Measurements from ENCODE around the gene TFPI.
A peak's percentile ranks its signal among the peaks of the same experiment; 100 is the strongest.
"Not testable (repeated sequence)": the region's sequence is repeated elsewhere in the genome, so short reads cannot be mapped to it uniquely, and the experiment has no call there.

Gene TFPI

DNA sequence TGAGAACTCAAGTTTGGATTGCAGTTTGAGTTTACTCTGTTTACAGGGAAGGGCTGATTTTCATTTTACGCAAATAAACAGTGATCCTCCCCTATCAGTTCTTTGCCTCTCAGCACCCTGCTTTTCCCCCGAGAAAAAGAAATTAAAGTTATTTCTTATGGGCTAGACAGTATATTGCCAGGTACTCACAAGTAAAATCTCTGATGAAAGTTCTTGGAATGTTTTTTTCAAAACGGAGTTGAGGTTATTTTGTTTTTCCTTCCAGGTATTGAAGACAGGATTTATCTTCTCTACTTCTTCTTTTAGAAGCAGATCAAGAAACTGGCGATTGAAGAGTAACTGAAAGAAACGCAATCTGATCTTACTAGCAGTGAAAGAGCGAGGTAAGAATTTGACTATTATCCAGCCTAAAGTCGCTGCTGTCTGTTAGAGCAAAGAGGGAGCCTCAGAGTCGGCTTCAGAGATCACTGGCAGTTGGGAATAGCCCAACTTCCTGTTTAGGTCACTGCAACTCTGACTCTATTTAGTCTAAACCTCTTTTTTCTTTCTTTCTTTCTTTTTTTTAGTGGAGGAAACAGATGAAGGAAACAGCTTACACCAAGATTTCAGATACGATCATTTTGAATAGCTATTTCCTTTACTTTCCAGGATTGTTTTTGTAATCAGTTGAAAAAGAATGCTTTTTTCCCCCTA, at the start of gene TFPI:
TSS of gene TFPI (minus strand) at position 425 of the 693 bp plus-strand sequence. CDS start 50,667 bp downstream, outside the sequence.
- TF ChIP-seq GATA1 (IDR thresholded peaks at IDR 0.05; ENCODE audit: low read depth, low read length): no peak
- peak; percentile 79 for TF ChIP-seq POLR2A (IDR thresholded peaks at IDR 0.05; ENCODE audit: low read length)
- DNase-seq: peak; percentile 66 to 73

DNA sequence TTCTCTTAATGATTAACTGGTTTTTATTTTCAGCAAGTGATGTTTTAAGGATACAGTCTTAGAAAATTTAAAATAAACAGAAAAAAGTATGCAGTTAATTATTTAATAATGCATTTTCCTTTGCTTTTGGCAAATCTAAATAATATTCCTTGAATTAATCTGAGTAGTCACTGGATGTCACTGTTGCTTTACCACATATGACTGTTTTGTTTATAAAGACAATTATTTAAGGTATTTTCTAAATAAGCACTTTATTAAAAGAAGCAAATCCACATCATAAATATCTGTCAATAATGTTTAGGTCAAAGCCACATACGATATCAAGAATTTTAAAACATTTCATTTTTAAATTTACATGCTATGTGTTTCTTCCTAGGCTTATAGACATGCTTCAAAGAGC, 40.6 kb upstream of the TFPI start:
- DNase-seq: no peak
- TF ChIP-seq POLR2A (IDR thresholded peaks at IDR 0.05; ENCODE audit: low read length) (no peak), GATA1 (IDR thresholded peaks at IDR 0.05; ENCODE audit: low read depth, low read length) (no peak)

DNA sequence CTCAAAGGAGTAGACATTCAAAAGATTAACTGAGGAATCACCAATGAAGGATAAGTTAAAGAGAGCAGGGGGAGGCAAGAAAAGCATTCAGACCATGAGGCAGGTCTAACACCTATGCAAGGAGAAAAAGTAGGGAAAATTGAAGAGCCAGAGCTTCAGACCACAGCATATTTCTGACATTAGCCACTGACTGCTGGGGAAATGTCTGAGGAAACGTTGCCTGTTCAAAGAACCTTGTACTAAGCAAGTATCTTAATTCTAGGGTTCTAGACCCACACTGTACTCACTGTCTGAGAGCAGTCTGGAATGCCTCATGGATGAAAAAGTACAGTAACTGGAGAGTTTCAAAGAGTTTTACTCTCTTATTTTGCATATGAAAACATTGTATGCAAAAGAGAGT, 39.5 kb upstream of the TFPI start:
- no peak for TF ChIP-seq POLR2A (IDR thresholded peaks at IDR 0.05; ENCODE audit: low read length)
- TF ChIP-seq GATA1 (IDR thresholded peaks at IDR 0.05; ENCODE audit: low read depth, low read length): no peak
- DNase-seq: no peak

DNA sequence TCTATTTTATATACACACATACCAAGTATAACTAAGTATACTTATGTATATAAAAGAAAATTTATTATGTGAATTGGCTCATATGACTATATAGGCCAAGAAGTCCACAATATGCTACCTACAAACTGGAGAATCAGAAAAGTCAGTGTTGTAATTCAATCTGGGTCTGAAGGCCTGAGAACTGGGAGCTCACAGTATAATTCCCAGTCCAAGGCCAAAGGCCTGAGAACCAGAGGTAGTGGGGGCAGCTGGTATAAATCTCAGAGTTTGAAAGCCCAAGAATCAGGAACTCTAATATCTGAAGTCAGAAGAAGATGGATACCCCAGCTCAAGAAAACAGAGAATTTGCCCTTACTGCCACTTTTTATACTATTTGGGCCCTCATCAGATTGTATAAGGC, 38.9 kb upstream of the TFPI start:
- no peak for DNase-seq

DNA sequence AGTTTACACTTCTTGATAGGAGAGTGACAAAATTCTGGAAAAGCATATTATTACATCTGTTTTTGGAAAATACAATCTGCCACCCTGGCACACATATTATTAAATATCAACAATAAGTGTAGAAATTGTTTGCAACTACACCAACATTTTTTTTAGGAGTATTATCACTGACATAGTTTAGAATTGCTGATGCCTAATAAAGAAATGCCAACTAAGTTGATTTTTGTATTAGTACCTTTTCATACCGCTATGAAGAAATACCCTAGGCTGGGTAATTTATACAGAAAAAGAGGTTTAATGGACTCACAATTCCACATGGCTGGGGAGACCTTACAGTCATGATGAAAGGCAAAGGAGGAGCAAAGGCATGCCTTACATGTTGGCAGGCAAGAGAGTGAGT, 35.9 kb upstream of the TFPI start:
- no peak for TF ChIP-seq GATA1 (IDR thresholded peaks at IDR 0.05; ENCODE audit: low read depth, low read length)
- TF ChIP-seq POLR2A (IDR thresholded peaks at IDR 0.05; ENCODE audit: low read length): no peak
- no peak for DNase-seq

More for the DNA sequence above, 38.9 kb upstream of the TFPI start:
- TF ChIP-seq GATA1 (IDR thresholded peaks at IDR 0.05; ENCODE audit: low read depth, low read length): no peak
- TF ChIP-seq POLR2A (IDR thresholded peaks at IDR 0.05; ENCODE audit: low read length): no peak

DNA sequence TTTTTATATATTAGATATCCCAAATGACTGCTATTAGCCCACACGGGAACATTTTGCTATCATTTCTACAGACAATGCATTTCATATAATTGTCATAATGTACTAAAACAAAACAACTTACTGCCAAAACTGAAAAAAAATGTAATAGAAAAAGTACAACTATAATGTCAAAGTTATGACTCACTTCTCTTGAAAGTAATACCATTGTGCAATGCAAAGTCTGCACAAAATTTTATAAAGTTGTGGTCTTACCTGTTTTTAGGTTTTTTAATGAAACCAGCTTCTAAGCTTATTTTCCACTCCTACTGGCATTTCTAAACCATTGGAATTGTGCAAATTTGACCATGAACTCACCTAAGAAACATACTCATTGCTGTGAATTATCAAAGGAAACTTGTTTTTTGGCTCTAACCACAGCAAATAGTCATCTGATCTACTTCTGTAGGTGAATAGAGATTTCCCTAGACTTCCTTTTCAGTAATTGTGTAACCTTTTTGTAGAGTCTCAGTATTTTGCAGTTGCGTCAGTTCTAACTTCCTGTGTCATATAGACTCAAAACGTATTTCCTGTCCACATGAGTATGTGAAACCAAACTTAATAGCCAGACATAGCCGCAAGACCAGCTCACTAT, 31.9 kb upstream of the TFPI start:
- no peak for DNase-seq
- no peak for TF ChIP-seq GATA1 (IDR thresholded peaks at IDR 0.05; ENCODE audit: low read depth, low read length)
- no peak for TF ChIP-seq POLR2A (IDR thresholded peaks at IDR 0.05; ENCODE audit: low read length)

DNA sequence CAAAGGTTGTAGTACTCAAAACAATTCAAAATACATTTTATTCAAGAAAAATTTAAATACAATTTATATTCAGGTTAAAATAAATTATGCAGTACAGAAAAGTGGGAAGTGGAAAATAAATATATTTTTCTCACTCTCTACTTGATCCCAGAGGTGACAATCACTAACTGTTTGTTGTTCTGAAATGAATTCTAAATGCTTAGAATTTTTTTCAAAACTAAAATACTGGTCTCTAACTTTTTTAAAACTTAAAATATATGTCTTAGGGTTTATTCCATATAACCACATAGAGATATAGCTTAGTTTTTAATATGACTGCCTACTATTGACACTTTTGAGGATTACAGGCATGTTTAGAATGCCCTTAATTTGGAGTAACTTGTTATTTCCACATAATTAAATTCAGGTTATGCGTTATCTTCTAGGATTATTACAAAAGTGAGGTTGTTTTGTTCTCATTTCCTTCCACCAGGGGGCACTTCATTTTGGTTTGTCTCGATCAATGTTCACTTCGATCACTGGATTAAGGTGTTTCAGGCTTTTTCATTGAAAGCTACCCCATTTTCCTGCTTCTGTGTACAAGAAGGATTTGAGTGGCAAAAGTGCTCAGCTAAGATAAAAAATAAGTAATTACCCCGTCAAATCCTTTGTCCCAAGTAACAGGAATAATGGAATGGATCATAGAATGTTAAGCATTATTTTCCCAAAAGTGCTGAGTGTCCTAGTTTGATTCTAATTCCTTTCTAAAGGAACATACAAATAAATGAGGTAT, 27.1 kb upstream of the TFPI start:
- peak; percentile 74 to 76 for DNase-seq
- TF ChIP-seq GATA1 (IDR thresholded peaks at IDR 0.05; ENCODE audit: low read depth, low read length) (no peak), POLR2A (IDR thresholded peaks at IDR 0.05; ENCODE audit: low read length) (no peak)

DNA sequence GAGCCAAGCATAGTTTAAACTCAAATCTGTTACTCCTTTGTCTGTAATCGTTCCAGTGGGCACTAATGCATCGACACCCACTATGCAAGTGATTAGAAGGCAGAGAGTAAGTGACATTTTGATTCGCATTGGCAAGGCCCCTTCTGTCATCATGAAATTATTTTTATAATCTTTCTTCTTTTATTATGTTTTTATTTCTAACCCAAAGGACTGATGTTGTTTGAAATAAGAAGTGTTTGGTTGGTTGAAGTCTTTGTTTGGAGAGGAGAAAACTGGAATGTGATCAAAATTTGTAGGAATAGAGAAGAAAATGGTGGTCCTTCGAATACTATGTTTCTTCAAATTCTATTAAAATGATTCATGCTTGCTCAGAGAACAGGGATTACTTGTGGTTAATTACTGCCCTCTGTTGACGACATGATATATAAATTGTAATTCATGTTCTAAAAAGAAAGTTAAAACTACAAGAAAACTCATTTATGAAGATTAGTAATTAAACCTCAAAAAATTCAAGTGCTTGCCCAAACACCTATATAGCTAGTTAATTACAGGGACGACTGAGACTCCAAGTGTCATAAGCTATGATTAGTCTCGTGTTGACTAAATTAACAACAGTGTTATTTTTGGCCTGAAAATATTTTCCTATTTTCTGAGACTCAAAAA, 26.4 kb upstream of the TFPI start:
- TF ChIP-seq GATA1 (IDR thresholded peaks at IDR 0.05; ENCODE audit: low read depth, low read length) (no peak), POLR2A (IDR thresholded peaks at IDR 0.05; ENCODE audit: low read length) (no peak)
- DNase-seq: peak; percentile 77 to 84

DNA sequence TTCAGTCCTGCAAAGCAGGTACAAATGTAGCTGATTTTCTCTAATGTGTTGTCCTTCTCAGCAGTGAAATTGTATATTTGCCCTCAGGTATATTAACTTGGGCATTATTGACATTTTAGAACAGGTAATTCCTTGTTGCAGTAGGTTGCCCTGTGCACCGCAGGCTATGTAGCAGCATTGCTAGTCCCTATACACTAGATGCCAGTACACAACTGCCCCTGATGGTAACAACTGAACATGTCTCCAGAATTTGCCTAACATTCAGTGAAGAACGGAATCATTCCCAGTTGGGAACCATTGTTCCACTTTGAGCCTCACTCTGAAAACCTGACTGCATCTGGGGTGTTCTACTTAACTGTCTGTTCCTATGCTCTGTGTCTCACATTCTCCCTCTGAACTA, 23.1 kb upstream of the TFPI start:
- TF ChIP-seq POLR2A (IDR thresholded peaks at IDR 0.05; ENCODE audit: low read length) (no peak), GATA1 (IDR thresholded peaks at IDR 0.05; ENCODE audit: low read depth, low read length) (no peak)
- no peak for DNase-seq

DNA sequence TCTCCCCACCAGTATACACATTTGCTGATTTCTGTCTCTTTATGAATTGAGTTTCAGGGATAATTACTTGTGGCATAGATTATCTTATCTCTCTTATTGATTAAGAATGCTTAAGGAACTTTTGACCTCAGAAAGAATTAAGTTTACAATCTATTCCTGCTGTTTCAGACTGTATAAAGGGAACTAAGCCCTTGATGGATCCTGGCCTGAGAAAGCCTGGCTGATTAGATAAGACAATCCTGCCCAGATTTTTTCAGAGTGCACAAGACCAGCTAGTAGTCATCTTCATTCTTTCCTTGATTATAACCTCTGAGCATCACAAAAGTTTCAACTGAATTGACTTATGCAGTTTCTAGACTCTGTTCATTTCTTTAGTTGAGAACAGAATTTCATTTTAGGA, 22.7 kb upstream of the TFPI start:
- no peak for DNase-seq
- TF ChIP-seq POLR2A (IDR thresholded peaks at IDR 0.05; ENCODE audit: low read length): no peak
- no peak for TF ChIP-seq GATA1 (IDR thresholded peaks at IDR 0.05; ENCODE audit: low read depth, low read length)

DNA sequence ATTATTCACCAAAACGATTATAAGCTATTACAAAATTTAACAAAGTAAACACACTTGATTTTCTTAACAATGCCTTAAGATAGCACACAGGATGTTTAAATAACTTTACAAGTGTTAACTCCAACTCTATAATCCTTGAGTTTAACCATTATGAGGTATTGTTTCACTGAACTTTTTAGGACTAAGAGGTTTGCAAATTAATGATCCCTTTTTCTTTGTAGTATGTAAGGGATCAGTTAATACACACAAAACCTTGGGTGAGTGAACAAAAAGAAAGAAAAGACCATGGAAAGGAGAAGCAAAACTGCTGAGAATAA, 21.5 kb upstream of the TFPI start:
- DNase-seq: no peak
- TF ChIP-seq POLR2A (IDR thresholded peaks at IDR 0.05; ENCODE audit: low read length) (no peak), GATA1 (IDR thresholded peaks at IDR 0.05; ENCODE audit: low read depth, low read length) (no peak)

DNA sequence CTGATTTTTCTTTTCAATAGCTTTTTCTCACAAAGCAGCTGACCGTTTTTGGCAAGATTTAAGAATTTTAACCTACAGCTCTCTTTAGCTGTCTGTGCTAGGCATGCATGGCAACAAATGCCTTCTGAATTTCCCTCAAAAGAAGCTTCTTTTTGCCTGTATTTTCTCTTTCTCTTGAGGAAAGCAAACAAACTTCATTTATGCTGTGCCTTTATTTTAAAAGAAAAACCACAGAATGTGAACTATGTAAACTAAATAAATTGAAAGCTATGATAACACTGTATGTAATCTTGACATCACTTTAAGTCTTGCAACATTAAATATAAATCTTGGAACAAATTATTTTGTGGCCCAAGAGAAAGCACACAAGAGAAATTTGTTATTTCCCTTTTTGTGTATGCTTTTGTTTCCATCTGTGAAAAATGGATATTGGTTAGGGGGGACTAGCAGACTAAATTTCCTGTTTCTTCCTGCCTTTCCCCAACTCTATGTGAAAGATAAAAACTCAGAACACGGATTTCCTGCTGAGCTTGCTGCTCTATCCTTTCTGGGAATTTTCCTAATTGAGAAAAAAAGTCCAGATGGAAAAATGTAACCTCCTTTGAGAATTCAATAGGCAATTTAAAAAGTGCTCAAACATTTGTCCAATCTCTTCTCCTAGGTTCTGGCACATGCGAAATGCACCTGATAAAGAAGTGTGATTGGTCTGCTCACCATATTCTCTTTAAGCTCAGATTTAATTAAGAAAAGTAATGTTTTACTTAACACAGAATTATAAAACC, 20.9 kb upstream of the TFPI start:
- DNase-seq: no peak
- TF ChIP-seq POLR2A (IDR thresholded peaks at IDR 0.05; ENCODE audit: low read length): no peak
- TF ChIP-seq GATA1 (IDR thresholded peaks at IDR 0.05; ENCODE audit: low read depth, low read length): no peak

DNA sequence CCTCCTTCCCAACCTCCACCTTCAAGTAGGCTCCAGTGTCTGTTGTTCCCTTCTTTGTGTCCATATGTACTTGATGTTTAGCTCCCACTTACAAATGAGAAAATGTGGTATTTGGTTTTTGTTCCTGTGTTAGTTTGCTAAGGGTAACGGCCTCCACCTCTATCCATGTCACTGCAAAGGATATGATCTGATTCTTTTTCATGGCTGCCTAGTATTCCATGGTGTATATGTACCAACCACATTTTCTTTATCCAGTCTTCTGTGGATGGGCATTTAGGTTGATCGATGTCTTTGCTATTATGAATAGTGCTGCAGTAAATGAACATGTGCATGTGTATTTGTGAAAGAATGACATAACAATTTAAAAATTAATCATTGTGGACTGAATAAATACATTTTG, 19.5 kb upstream of the TFPI start:
- DNase-seq: no peak
- no peak for TF ChIP-seq GATA1 (IDR thresholded peaks at IDR 0.05; ENCODE audit: low read depth, low read length)
- no peak for TF ChIP-seq POLR2A (IDR thresholded peaks at IDR 0.05; ENCODE audit: low read length)

DNA sequence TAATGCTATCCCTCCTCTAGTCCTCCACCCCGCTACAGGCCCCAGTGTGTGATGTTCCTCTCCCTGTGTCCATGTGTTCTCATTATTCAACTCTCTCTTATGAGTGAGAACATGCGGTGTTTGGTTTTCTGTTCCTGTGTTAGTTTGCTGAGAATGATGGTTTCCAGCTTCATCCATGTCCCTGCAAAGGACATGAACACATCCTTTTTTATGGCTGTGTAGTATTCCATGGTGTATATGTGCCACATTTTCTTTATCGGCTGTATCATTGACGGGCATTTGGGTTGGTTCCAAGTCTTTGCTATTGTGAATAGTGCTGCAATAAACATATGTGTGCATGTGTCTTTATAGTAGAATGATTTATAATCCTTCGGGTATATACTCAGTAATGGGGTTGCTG, 17.8 kb upstream of the TFPI start:
- not testable (repeated sequence) for DNase-seq

Data from erythroblast (primary cell).